Vagina (tissue), 2 donors: ENCODE results near the gene EPG5. TPM values are rescaled to one million over a fixed set of nuclear protein-coding genes. Genes with fewer than 3 reads are reported as not detected.

ENCODE experiments used
- DNase-seq, 2 donors: peaks; one replicate each; pipeline ENCODE4 v3.0.0-alpha.2; 2017; ENCODE audit errors: extremely low spot score in 2 of 2
- H3K27ac ChIP-seq: fragments of 200-600 bp; sonication (generic); one replicate; pipeline ENCODE4 v1.5.1; 2019
- H3K27me3 ChIP-seq: fragments of 200-600 bp; sonication (generic); one replicate; pipeline ENCODE4 v1.5.1; 2019
- H3K36me3 ChIP-seq, 2 donors: fragments of 200-600 bp; sonication (generic); one replicate each; pipeline ENCODE4 v1.5.1; 2017 to 2019
- H3K4me1 ChIP-seq: fragments of 200-600 bp; sonication (generic); one replicate; pipeline ENCODE4 v1.5.1; 2019
- H3K4me3 ChIP-seq, 2 donors: fragments of 200-600 bp; sonication (generic); 1 replicate in 1 of 2; 2 replicates in 1 of 2; pipeline ENCODE4 v1.5.1; 2016 to 2019
- H3K9me3 ChIP-seq: fragments of 200-600 bp; sonication (generic); one replicate; pipeline ENCODE4 v1.5.1; 2019
- POLR2A ChIP-seq, 2 donors: fragments of 450-650 bp; IDR thresholded peaks; one replicate each; pipeline ENCODE4 v1.6.1; 2017; ENCODE audit warnings: antibody characterized with exemption in 2 of 2, mild to moderate bottlenecking in 2 of 2, moderate library complexity in 2 of 2
- POLR2AphosphoS5 ChIP-seq, 2 donors: sonication (generic); formaldehyde crosslinking; IDR thresholded peaks; one replicate each; pipeline ENCODE4 v1.9.0; 2017; ENCODE audit warnings: antibody characterized with exemption in 2 of 2, mild to moderate bottlenecking in 2 of 2, low read depth in 1 of 2; ENCODE audit not compliant: insufficient read depth in 1 of 2
- intact Hi-C: fragments of 100-400 bp; cut with DNase I; formaldehyde crosslinking; loops from one replicate; pipeline ENCODE4 v1.15.1; 2023
- total RNA-seq: library from RNA; depleted of rRNA; stranded (reverse); fragments of >200 nt; gene quantifications from one replicate; pipeline ENCODE4 v1.2.3, GENCODE V29; 2016
- TF ChIP-seq, protein P1 (sequence below), 3 experiments: fragments of 450-650 bp in 2 of 3; fragments of 200-600 bp in 1 of 3; sonication (generic) in 1 of 3; IDR thresholded peaks; one replicate each; pipeline ENCODE4 v1.5.1; 2017 to 2019; ENCODE audit warnings: antibody characterized with exemption in 3 of 3, mild to moderate bottlenecking in 2 of 3, moderate library complexity in 2 of 3

Gene EPG5
- total RNA-seq, 1 donor from 2014 or later = 29.5 TPM

GRCh38 chr18:45863469-45863868, 103.7 kb downstream of the EPG5 start:
- no peak overlapping the region for H3K27ac ChIP-seq
- no peak for DNase-seq
- H3K27me3 ChIP-seq = no peaks in the 10 kb centered on the region
- H3K36me3 ChIP-seq = peaks cover 0 to 58% of the 10 kb centered on the region in 2 donors
- no peaks in the 10 kb centered on the region for H3K9me3 ChIP-seq
- no peak for TF ChIP-seq POLR2AphosphoS5 (IDR thresholded peaks at IDR 0.05; ENCODE audit: insufficient read depth in 1 of 2, low read depth in 1 of 2)
- TF ChIP-seq POLR2A (IDR thresholded peaks at IDR 0.05) = no peak
- TF ChIP-seq, protein P1, sequence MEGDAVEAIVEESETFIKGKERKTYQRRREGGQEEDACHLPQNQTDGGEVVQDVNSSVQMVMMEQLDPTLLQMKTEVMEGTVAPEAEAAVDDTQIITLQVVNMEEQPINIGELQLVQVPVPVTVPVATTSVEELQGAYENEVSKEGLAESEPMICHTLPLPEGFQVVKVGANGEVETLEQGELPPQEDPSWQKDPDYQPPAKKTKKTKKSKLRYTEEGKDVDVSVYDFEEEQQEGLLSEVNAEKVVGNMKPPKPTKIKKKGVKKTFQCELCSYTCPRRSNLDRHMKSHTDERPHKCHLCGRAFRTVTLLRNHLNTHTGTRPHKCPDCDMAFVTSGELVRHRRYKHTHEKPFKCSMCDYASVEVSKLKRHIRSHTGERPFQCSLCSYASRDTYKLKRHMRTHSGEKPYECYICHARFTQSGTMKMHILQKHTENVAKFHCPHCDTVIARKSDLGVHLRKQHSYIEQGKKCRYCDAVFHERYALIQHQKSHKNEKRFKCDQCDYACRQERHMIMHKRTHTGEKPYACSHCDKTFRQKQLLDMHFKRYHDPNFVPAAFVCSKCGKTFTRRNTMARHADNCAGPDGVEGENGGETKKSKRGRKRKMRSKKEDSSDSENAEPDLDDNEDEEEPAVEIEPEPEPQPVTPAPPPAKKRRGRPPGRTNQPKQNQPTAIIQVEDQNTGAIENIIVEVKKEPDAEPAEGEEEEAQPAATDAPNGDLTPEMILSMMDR (IDR thresholded peaks at IDR 0.05) = no peak
- no peaks in the 10 kb centered on the region for H3K4me1 ChIP-seq
- intact Hi-C loops = no loop called here
- no peak overlapping the region for H3K4me3 ChIP-seq

- DNase-seq = no peak
- intact Hi-C loops = no loop called here
- Histone ChIP-seq H3K27ac (no peak overlapping the region), H3K27me3 (no peaks in the 10 kb centered on the region), H3K4me3 (no peak overlapping the region), H3K36me3 (peaks cover 0 to 72% of the 10 kb centered on the region in 2 donors), H3K4me1 (no peaks in the 10 kb centered on the region), H3K9me3 (no peaks in the 10 kb centered on the region)
- TF ChIP-seq POLR2AphosphoS5 (IDR thresholded peaks at IDR 0.05; ENCODE audit: insufficient read depth in 1 of 2, low read depth in 1 of 2) (no peak), POLR2A (IDR thresholded peaks at IDR 0.05) (no peak)
- TF ChIP-seq, protein P1 (IDR thresholded peaks at IDR 0.05) = no peak
These were observed 105.2 kb downstream of the EPG5 start for GRCh38 chr18:45861926-45862325.

DNA sequence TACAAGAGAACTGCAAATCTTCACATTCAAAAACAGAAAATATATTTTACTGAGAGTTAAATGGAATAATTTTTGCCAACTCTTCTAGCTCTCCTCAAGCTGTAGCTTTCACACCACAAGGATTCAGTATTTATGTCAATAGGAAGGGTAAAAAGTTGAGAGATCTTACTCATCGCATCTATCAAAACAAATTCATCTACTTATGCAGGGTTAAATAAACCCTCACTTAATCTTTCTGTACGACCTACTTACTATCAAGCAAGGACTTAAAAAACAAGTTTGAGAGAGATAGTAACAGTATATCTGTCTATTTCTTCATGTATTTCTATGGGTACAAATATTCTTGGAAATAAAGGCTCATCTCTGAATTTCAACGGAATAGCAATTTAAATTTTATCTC, 106.2 kb downstream of the EPG5 start:
- H3K27ac ChIP-seq = no peak overlapping the region
- intact Hi-C loops = no loop called here
- no peaks in the 10 kb centered on the region for H3K4me1 ChIP-seq
- TF ChIP-seq POLR2AphosphoS5 (IDR thresholded peaks at IDR 0.05; ENCODE audit: insufficient read depth in 1 of 2, low read depth in 1 of 2) = no peak
- TF ChIP-seq POLR2A (IDR thresholded peaks at IDR 0.05) = no peak
- TF ChIP-seq, protein P1 (IDR thresholded peaks at IDR 0.05) = no peak
- no peak for DNase-seq
- H3K27me3 ChIP-seq = no peaks in the 10 kb centered on the region
- no peaks in the 10 kb centered on the region for H3K9me3 ChIP-seq
- H3K36me3 ChIP-seq = peaks cover 0 to 72% of the 10 kb centered on the region in 2 donors
- H3K4me3 ChIP-seq = no peak overlapping the region

DNA sequence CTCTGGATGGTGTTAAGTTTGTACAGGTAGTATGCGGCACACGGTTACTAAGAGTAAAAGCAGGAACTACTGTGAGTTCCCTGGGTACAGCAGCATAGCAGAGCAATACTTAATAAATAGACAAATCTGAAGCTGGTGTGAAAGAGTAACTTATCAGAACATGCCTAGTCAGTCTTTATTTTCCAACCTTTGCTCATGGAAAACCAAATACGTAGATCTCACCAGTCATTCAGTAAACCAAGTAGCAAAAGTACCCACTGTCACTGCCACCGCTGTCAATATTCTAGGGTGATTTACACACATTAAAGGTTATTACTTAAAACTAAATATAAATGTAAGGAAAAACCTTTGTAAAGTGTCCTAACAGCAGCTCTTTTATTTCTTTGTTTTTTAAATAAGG, 106.6 kb downstream of the EPG5 start:
- DNase-seq = no peak
- Histone ChIP-seq H3K4me1 (no peaks in the 10 kb centered on the region), H3K36me3 (peaks cover 2 to 77% of the 10 kb centered on the region in 2 donors), H3K4me3 (no peak overlapping the region), H3K27ac (no peak overlapping the region), H3K27me3 (no peaks in the 10 kb centered on the region), H3K9me3 (no peaks in the 10 kb centered on the region)
- intact Hi-C loops = no loop called here
- TF ChIP-seq, protein P1 (IDR thresholded peaks at IDR 0.05) = no peak

DNA sequence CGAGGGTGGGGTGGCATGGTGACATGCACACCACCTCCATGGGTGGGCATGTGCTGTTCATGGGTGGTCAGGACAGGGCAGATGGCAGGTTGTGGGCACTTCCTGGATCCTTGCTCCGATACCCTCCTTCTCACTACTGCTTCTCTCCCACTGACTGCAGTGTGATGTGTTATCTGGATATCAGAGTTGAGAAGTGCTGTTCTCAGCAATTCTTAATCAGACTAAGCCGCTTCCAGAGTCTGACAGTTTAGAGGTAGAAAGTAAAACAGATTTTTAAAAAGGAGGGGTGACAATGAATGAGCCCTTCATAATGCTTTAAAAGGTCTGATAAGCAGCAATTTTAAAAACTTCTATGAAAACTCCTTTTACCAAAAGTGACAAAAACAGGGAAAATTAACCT, 107.8 kb downstream of the EPG5 start:
- H3K9me3 ChIP-seq = no peaks in the 10 kb centered on the region
- no peaks in the 10 kb centered on the region for H3K27me3 ChIP-seq
- no peak overlapping the region for H3K4me3 ChIP-seq
- DNase-seq = no peak
- TF ChIP-seq, protein P1 (IDR thresholded peaks at IDR 0.05) = no peak
- TF ChIP-seq POLR2A (IDR thresholded peaks at IDR 0.05) (no peak), POLR2AphosphoS5 (IDR thresholded peaks at IDR 0.05; ENCODE audit: insufficient read depth in 1 of 2, low read depth in 1 of 2) (no peak)
- intact Hi-C loops = no loop called here
- no peaks in the 10 kb centered on the region for H3K4me1 ChIP-seq
- H3K27ac ChIP-seq = no peak overlapping the region
- H3K36me3 ChIP-seq = peaks cover 5 to 70% of the 10 kb centered on the region in 2 donors
